GM18508 (cell line): ENCODE results near the gene BOK.

Experiments
- ATAC-seq: cut with Tn5 transposase; IDR thresholded peaks from one replicate; pipeline ENCODE4 v1.9.1; 2021; ENCODE audit warnings: moderate number of reproducible peaks; ENCODE audit not compliant: insufficient read depth, unreplicated experiment

The BOK gene

GRCh38 chr2:241617431-241618154 is 59.0 kb downstream of the BOK start:
- no peak for ATAC-seq

- no peak for ATAC-seq
These were observed 59.8 kb downstream of the BOK start for GRCh38 chr2:241618296-241618805.

GRCh38 chr2:241618829-241619228 is 60.3 kb downstream of the BOK start:
- no peak for ATAC-seq

- ATAC-seq, result no peak
These were observed 61.3 kb downstream of the BOK start for GRCh38 chr2:241619597-241620418.

GRCh38 chr2:241620419-241620769 is 61.8 kb downstream of the BOK start:
- no peak for ATAC-seq
